ENCODE data around the gene NTM.
"Not testable (repeated sequence)": the region's sequence is repeated elsewhere in the genome, so short reads cannot be mapped to it uniquely, and the experiment has no call there.

The NTM gene

GRCh38 chr11:131894615-131895544 is 524.5 kb downstream of the NTM start:
- no peak for DNase-seq (ENCODE audit: low spot score)

GRCh38 chr11:131895865-131896264 is 525.5 kb downstream of the NTM start:
- DNase-seq (ENCODE audit: low spot score) = no peak

GRCh38 chr11:131896978-131897615 is 526.7 kb downstream of the NTM start:
- no peak for DNase-seq (ENCODE audit: low spot score)

GRCh38 chr11:131897956-131898355 is 527.5 kb downstream of the NTM start:
- DNase-seq (ENCODE audit: low spot score) = no peak

GRCh38 chr11:131898949-131899348 is 528.5 kb downstream of the NTM start:
- DNase-seq (ENCODE audit: low spot score) = no peak

- DNase-seq (ENCODE audit: low spot score) = no peak
Measured at GRCh38 chr11:131899950-131900580, 529.6 kb downstream of the NTM start.

GRCh38 chr11:131902421-131902820 is 532.0 kb downstream of the NTM start:
- DNase-seq (ENCODE audit: low spot score) = no peak

GRCh38 chr11:131903074-131903473 is 532.7 kb downstream of the NTM start:
- DNase-seq (ENCODE audit: low spot score) = no peak

GRCh38 chr11:131904756-131905155 is 534.3 kb downstream of the NTM start:
- no peak for DNase-seq (ENCODE audit: low spot score)

- no peak for DNase-seq (ENCODE audit: low spot score)
Measured at GRCh38 chr11:131906963-131907362, 536.5 kb downstream of the NTM start.

- no peak for DNase-seq (ENCODE audit: low spot score)
Measured at GRCh38 chr11:131907371-131907770, 537.0 kb downstream of the NTM start.

GRCh38 chr11:131908316-131908715 is 537.9 kb downstream of the NTM start:
- DNase-seq (ENCODE audit: low spot score) = no peak

- no peak for DNase-seq (ENCODE audit: low spot score)
Measured at GRCh38 chr11:131909426-131910177, 539.2 kb downstream of the NTM start.

- no peak for DNase-seq (ENCODE audit: low spot score)
Measured at GRCh38 chr11:131910178-131910522, 539.7 kb downstream of the NTM start.

GRCh38 chr11:131910523-131911387 is 540.3 kb downstream of the NTM start:
- peak; percentile 33 for DNase-seq (ENCODE audit: low spot score)

- DNase-seq (ENCODE audit: low spot score) = not testable (repeated sequence)
Measured at GRCh38 chr11:131911388-131912032, 541.1 kb downstream of the NTM start.

GRCh38 chr11:131912134-131912533 is 541.7 kb downstream of the NTM start:
- DNase-seq (ENCODE audit: low spot score) = no peak

GRCh38 chr11:131913267-131913666 is 542.9 kb downstream of the NTM start:
- no peak for DNase-seq (ENCODE audit: low spot score)

- no peak for DNase-seq (ENCODE audit: low spot score)
Measured at GRCh38 chr11:131914361-131914774, 544.0 kb downstream of the NTM start.

- DNase-seq (ENCODE audit: low spot score) = no peak
Measured at GRCh38 chr11:131916638-131917037, 546.2 kb downstream of the NTM start.
